Stimulated activated CD8-positive, alpha-beta memory T cell treated with anti-CD3 and anti-CD28 coated beads, Interleukin-12 subunit alpha, Interleukin-12 subunit beta, amount 100 ng/mL, for 24 hours (primary cell): ENCODE measurements around the gene TRIM50.
"Not testable (repeated sequence)": the region's sequence is repeated elsewhere in the genome, so short reads cannot be mapped to it uniquely, and the experiment has no call there.

Source experiments
- DNase-seq: peaks from one replicate; pipeline ENCODE4 v3.0.0-alpha.2; 2020; ENCODE audit errors: extremely low read depth

The TRIM50 gene

GRCh38 chr7:73350306-73351068, 22.6 kb upstream of the TRIM50 start:
- DNase-seq: no peak

- DNase-seq: no peak
Observed at GRCh38 chr7:73349763-73350162, 21.9 kb upstream of the TRIM50 start.

- DNase-seq: no peak
Observed at GRCh38 chr7:73345951-73346350, 18.1 kb upstream of the TRIM50 start.

- no peak for DNase-seq
Observed at GRCh38 chr7:73345538-73345937, 17.7 kb upstream of the TRIM50 start.

GRCh38 chr7:73343671-73344380, 15.9 kb upstream of the TRIM50 start:
- DNase-seq: no peak

- DNase-seq: no peak
Observed at GRCh38 chr7:73342645-73343044, 14.8 kb upstream of the TRIM50 start.

GRCh38 chr7:73341877-73342276, 14.0 kb upstream of the TRIM50 start:
- no peak for DNase-seq

GRCh38 chr7:73340514-73340913, 12.6 kb upstream of the TRIM50 start:
- DNase-seq: no peak

- DNase-seq: no peak
Observed at GRCh38 chr7:73338321-73338720, 10.4 kb upstream of the TRIM50 start.

GRCh38 chr7:73332447-73332846, 4.6 kb upstream of the TRIM50 start:
- no peak for DNase-seq

GRCh38 chr7:73330772-73331171, 2.9 kb upstream of the TRIM50 start:
- DNase-seq: no peak

GRCh38 chr7:73329861-73330581, 2.1 kb upstream of the TRIM50 start:
- no peak for DNase-seq

- no peak for DNase-seq
Observed at GRCh38 chr7:73328696-73329095, 814 bp upstream of the TRIM50 start.

GRCh38 chr7:73327449-73327848, 433 bp downstream of the TRIM50 start:
- not testable (repeated sequence) for DNase-seq

- not testable (repeated sequence) for DNase-seq
Observed at GRCh38 chr7:73325424-73325823, 2.5 kb downstream of the TRIM50 start.

GRCh38 chr7:73324081-73324845, 3.6 kb downstream of the TRIM50 start:
- DNase-seq: not testable (repeated sequence)

- DNase-seq: not testable (repeated sequence)
Observed at GRCh38 chr7:73323434-73324080, 4.3 kb downstream of the TRIM50 start.

GRCh38 chr7:73320009-73320408, 7.9 kb downstream of the TRIM50 start:
- not testable (repeated sequence) for DNase-seq

GRCh38 chr7:73319541-73319940, 8.3 kb downstream of the TRIM50 start:
- not testable (repeated sequence) for DNase-seq

- not testable (repeated sequence) for DNase-seq
Observed at GRCh38 chr7:73318656-73319204, 9.2 kb downstream of the TRIM50 start.

- DNase-seq: no peak
Observed at GRCh38 chr7:73316521-73316920, 11.4 kb downstream of the TRIM50 start.
